Aorta (tissue), 5 donors: Measurements from ENCODE around the gene OPALIN. TPM values are rescaled to one million over a fixed set of nuclear protein-coding genes. Genes with fewer than 3 reads are reported as not detected.

Source experiments
- ATAC-seq: fragments of 200-7000 bp; cut with Tn5 transposase; one replicate; pipeline ENCODE4 v1.9.1; 2022; ENCODE audit warnings: moderate library complexity; ENCODE audit not compliant: low FRiP score
- DNase-seq, 2 donors: peaks; one replicate each; pipeline ENCODE4 v3.0.0-alpha.2; 2020
- H3K27ac ChIP-seq, 2 donors: one replicate each; pipeline ENCODE4 v1.5.1; 2013; ENCODE audit warnings: low read length in 2 of 2, mild to moderate bottlenecking in 2 of 2, moderate library complexity in 2 of 2, control low read depth in 1 of 2, inconsistent platforms in 1 of 2, low read depth in 1 of 2
- H3K27me3 ChIP-seq, 2 donors: one replicate each; pipeline ENCODE4 v1.6.1; 2013; ENCODE audit warnings: control low read depth in 1 of 2, low read length in 1 of 2, mild to moderate bottlenecking in 1 of 2, moderate library complexity in 1 of 2; ENCODE audit not compliant: insufficient read depth in 2 of 2, control insufficient read depth in 1 of 2
- H3K36me3 ChIP-seq, 2 donors: one replicate each; pipeline ENCODE4 v1.6.1; 2013; ENCODE audit warnings: control low read depth in 1 of 2, low read length in 1 of 2, mild to moderate bottlenecking in 1 of 2; ENCODE audit not compliant: insufficient read depth in 2 of 2, control insufficient read depth in 1 of 2
- H3K4me1 ChIP-seq, 2 donors: one replicate each; pipeline ENCODE4 v1.6.1; 2013; ENCODE audit warnings: low read length in 2 of 2, control low read depth in 1 of 2, mild to moderate bottlenecking in 1 of 2, moderate library complexity in 1 of 2; ENCODE audit not compliant: insufficient read depth in 2 of 2, control insufficient read depth in 1 of 2
- H3K4me3 ChIP-seq, 2 donors: one replicate each; pipeline ENCODE4 v1.5.1; 2013; ENCODE audit warnings: low read length in 2 of 2, control low read depth in 1 of 2, mild to moderate bottlenecking in 1 of 2
- H3K9me3 ChIP-seq: one replicate; pipeline ENCODE4 v1.6.1; 2013; ENCODE audit warnings: mild to moderate bottlenecking, low read length; ENCODE audit not compliant: control insufficient read depth
- WGBS, 2 donors: extraction: QIAGEN DNeasy Blood & Tissue Kit; methylation state at CpG; one replicate each; pipeline ENCODE4 v1.1.7; 2013; 5-methylcytosine and 5-hydroxymethylcytosine counted together
- intact Hi-C, 2 donors: fragments of 100-400 bp; cut with DNase I; formaldehyde crosslinking; loops; one replicate each; pipeline versions ENCODE4 v1.14.2 to v1.15.0; 2022
- polyA plus RNA-seq, 2 donors: library from polyadenylated mRNA; stranded (reverse); fragments of 200-250 nt; gene quantifications; one replicate each; pipeline ENCODE4 v1.2.3, GENCODE V29; 2013
- total RNA-seq, 2 donors: library from RNA; stranded (reverse); fragmentation: NEBNext Ultra II Directional; extraction: Animal tissue kit (Norgen Biotek cat#: 25700); gene quantifications; one replicate each; pipeline ENCODE4 v1.2.1, GENCODE V29; 2021
- donor health status: healthy with polysubstance abuse.
- donor health status: Bipolar disorder and iron deficiency.
- donor health status: DM: no; HTN: no; CAD: no.
- donor health status: DM: no; HTN: no; CAD: no.
- donor health status: DM: yes; HTN: yes; CAD: no.

Gene OPALIN
- total and polyA plus RNA-seq, 4 donors = not detected

GRCh38 chr10:96339383-96339782 is 19.4 kb downstream of the OPALIN start:
- 97 to 99% methylated on average over 4 of the region's 4 CpGs for WGBS, 2 donors
- intact Hi-C loops = no loop called here
- no peak for ATAC-seq

DNA sequence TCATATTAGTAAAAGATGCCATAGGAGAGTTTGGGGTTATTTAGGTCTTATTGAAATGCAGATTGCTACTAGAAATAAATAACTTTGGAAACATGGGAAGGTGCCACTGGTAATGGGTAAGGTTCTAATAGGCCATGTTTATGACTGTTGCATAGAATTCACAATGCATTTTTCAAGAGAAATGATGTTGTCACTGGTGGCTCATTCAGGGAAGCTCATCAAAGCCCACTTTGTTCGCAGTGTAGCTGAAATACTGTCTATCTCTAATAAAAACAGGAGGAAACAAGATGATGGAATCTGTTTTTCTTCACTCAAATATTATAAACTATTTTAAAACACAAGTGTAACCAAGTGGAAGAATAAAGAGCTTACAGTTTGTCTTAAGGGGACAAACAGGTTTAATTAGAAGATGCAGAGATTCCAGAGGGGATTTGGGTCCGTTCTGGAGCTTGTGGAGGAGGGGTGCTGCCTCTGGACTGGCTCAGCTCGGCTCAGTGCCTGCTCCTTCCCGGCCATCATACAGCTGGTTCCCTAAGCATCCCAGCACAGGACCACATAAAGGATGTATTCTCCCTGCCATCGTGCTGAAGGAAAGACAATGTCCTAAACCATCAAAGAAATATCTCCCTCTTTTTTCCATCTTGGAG is 20.4 kb downstream of the OPALIN start:
- ATAC-seq = no peak
- Histone ChIP-seq H3K27ac (no peak overlapping the region), H3K27me3 (peaks cover 0 to 2% of the 10 kb centered on the region in 2 donors), H3K36me3 (no peaks in the 10 kb centered on the region), H3K4me3 (no peak overlapping the region), H3K9me3 (no peaks in the 10 kb centered on the region), H3K4me1 (no peaks in the 10 kb centered on the region)
- DNase-seq = no peak
- WGBS, 2 donors = 31 to 45% methylated on average over 5 of the region's 5 CpGs
- intact Hi-C loops = no loop called here

More at GRCh38 chr10:96339383-96339782, 19.4 kb downstream of the OPALIN start:
- Histone ChIP-seq H3K27ac (no peak overlapping the region), H3K4me3 (no peak overlapping the region), H3K9me3 (no peaks in the 10 kb centered on the region), H3K27me3 (peaks cover 0 to 2% of the 10 kb centered on the region in 2 donors), H3K36me3 (no peaks in the 10 kb centered on the region), H3K4me1 (no peaks in the 10 kb centered on the region)
- DNase-seq = no peak

- WGBS, 2 donors = 87 to 95% methylated on average over 2 of the region's 2 CpGs
- Histone ChIP-seq H3K27ac (no peak overlapping the region), H3K4me1 (no peaks in the 10 kb centered on the region), H3K4me3 (no peak overlapping the region), H3K27me3 (peaks cover 0 to 2% of the 10 kb centered on the region in 2 donors), H3K36me3 (no peaks in the 10 kb centered on the region), H3K9me3 (no peaks in the 10 kb centered on the region)
- DNase-seq (no peak), ATAC-seq (no peak)
- intact Hi-C loops = no loop called here
Observed at GRCh38 chr10:96337106-96337505, 21.7 kb downstream of the OPALIN start.

DNA sequence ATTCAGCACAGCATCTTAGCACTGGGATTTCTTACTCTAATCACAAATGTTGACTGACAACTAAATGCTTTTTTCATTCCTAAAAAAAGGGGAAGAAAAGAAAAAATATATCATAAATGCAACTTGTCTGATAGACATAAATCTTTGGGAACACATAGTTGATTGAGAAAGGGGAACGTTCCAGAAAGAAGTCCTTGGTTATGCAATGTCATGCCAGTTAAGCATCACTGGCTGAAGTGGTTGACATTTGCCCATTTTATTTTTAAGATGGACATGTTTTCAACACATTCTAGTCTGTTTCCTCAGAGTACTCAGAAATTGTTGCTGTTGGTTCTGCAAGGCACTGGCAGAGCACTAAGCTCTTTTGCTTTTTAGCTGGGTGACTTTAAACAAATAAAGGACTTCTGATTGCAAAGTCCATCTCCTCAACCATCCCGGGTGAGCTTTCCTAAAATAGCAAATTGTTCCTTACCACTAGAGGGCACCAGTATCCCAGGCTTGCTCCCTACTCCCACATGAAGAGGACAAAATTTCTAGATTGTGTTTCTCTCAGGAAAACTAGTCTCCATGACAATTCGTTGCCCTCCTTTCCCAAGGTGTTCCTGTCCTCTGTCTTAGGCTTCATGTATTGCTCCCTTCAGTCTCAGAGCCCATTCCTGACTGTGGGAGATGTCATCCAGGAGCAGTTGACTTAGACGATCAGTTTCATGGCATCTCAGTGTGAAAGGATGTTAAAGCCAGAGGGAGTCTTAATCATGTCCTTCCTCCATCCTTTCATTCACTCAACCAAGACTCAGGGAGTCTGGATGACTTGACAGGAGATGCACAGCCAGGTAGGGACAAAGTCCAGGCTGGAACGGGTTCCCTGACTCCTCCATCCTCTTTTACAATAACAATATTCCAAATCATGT is 23.9 kb downstream of the OPALIN start:
- peaks cover 0 to 2% of the 10 kb centered on the region in 2 donors for H3K27me3 ChIP-seq
- 31 to 32% methylated on average over 5 of the region's 5 CpGs for WGBS, 2 donors
- DNase-seq (no peak), ATAC-seq (no peak)
- intact Hi-C loops = no loop called here
- no peaks in the 10 kb centered on the region for H3K36me3 ChIP-seq
- H3K9me3 ChIP-seq = no peaks in the 10 kb centered on the region
- peaks cover 0 to 1% of the 10 kb centered on the region in 2 donors for H3K4me1 ChIP-seq
- H3K4me3 ChIP-seq = no peak overlapping the region
- H3K27ac ChIP-seq = no peak overlapping the region

DNA sequence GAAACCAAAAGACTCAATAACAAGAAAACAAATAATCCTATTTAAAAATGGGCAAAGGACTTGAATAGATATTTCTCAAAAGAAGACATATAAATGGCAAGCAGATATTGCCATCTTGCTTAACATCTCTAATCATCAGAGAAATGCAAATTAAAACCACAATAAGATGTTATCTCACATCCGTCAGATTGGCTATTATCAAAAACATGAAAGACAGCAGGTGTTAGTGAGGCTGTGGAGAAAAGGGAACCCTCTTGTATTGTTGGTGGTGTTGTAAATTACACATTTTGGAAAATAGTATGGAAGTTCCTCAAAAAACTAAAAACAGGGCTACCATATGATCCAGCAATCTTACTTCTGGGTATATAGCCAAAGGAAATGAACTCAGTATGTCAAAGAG is 25.7 kb downstream of the OPALIN start:
- H3K9me3 ChIP-seq = no peaks in the 10 kb centered on the region
- no peak overlapping the region for H3K4me3 ChIP-seq
- H3K27ac ChIP-seq = no peak overlapping the region
- intact Hi-C loops = no loop called here
- peaks cover 0 to 2% of the 10 kb centered on the region in 2 donors for H3K27me3 ChIP-seq
- ATAC-seq (no peak), DNase-seq (no peak)
- H3K4me1 ChIP-seq = peaks cover 0 to 1% of the 10 kb centered on the region in 2 donors
- WGBS, 2 donors = 81 to 91% methylated on average over 1 of the region's 1 CpG
- no peaks in the 10 kb centered on the region for H3K36me3 ChIP-seq

- H3K36me3 ChIP-seq = no peaks in the 10 kb centered on the region
- WGBS, 2 donors = 47 to 51% methylated on average over 7 of the region's 7 CpGs
- H3K27me3 ChIP-seq = no peaks in the 10 kb centered on the region
- intact Hi-C loops = no loop called here
- DNase-seq (no peak), ATAC-seq (no peak)
- H3K4me3 ChIP-seq = no peak overlapping the region
- H3K27ac ChIP-seq = no peak overlapping the region
- H3K9me3 ChIP-seq = peaks cover 2% of the 10 kb centered on the region
- peaks cover 0 to 1% of the 10 kb centered on the region in 2 donors for H3K4me1 ChIP-seq
Observed at GRCh38 chr10:96327462-96327861, 31.3 kb downstream of the OPALIN start.

DNA sequence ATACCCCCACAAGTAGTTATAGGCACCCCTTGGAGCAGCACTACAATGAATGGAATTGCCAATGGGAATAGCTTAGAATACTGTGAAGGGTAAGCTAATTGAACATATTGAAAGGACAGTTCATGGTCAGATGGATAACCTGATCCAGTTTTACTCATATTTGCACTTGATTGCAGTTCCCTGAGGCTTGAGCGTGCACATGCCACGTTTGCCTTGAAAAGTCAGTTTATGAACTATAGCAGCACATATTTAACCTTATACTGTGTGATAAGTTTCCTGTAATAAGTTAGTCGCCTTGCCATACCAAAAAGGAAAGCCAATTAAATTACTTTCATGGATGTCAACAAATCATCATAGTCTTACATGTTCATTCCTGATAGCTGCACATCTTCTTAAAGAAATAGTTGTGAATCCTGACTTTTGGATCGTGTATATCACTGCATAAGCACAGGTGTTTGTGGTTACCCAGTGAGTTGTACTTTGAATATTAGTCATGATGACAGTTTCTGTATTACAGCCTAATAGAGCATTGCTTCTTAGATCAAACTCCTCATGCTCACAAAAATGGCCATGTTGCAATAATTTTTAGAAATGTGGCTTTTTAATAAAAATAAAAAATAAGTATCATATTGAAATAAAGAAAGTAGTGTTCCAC is 33.0 kb downstream of the OPALIN start:
- Histone ChIP-seq H3K4me1 (peaks cover 0 to 1% of the 10 kb centered on the region in 2 donors), H3K36me3 (no peaks in the 10 kb centered on the region), H3K27ac (no peak overlapping the region), H3K27me3 (no peaks in the 10 kb centered on the region), H3K9me3 (peaks cover 2% of the 10 kb centered on the region), H3K4me3 (no peak overlapping the region)
- DNase-seq (no peak), ATAC-seq (no peak)
- 75% methylated on average over 4 of the region's 4 CpGs for WGBS, 2 donors
- intact Hi-C loops = no loop called here

DNA sequence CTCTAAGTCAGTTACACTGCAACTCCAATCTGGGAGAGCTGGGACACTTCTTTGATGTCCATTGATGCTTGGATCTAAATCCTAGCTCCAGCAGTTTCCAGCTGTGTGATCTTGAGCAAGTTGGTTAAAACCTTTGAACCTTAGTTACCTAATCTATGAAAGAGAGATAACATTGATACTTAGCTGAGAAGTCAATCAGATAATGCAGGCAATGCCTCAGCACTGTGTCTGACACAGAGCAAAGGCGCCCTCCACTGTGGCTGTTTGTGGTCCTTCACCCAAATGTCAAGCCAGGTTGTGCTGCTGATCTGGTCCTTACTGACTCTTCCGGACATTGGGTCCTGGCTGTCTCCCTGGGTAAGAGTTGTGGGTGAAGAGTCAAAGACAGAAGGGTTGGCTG is 34.4 kb downstream of the OPALIN start:
- no peak overlapping the region for H3K27ac ChIP-seq
- H3K36me3 ChIP-seq = no peaks in the 10 kb centered on the region
- DNase-seq (no peak), ATAC-seq (no peak)
- no peaks in the 10 kb centered on the region for H3K27me3 ChIP-seq
- peaks cover 2% of the 10 kb centered on the region for H3K9me3 ChIP-seq
- no peaks in the 10 kb centered on the region for H3K4me1 ChIP-seq
- intact Hi-C loops = no loop called here
- H3K4me3 ChIP-seq = no peak overlapping the region
- 65 to 79% methylated on average over 2 of the region's 2 CpGs for WGBS, 2 donors
